ENCODE data around the gene TEX51.

GRCh38 chr2:126906781-126907180 is 8.1 kb downstream of the TEX51 start:
- TF ChIP-seq POLR2A (IDR thresholded peaks at IDR 0.05; ENCODE audit: low read length) (no peak), GATA1 (IDR thresholded peaks at IDR 0.05; ENCODE audit: low read depth, low read length) (no peak)

Data from erythroblast (primary cell).